Astrocyte (in vitro differentiated cells and primary cell): ENCODE results near the gene CDH13. TPM values are rescaled to one million over a fixed set of nuclear protein-coding genes. Genes with fewer than 3 reads are reported as not detected.

Experiments used
- DNase-seq: peaks from one replicate; pipeline ENCODE4 v3.0.0-alpha.2; 2010; ENCODE audit warnings: low read depth
- FAIRE-seq: peaks from 2 replicates; lab custom pipeline; 2011; peaks lifted over from hg19 to GRCh38; lab: Jason Lieb, UNC
- H2AFZ ChIP-seq: 2 replicates; pipeline ENCODE4 v1.6.0; 2012; ENCODE audit warnings: low read depth, low read length, inconsistent platforms
- H3K27ac ChIP-seq: 2 replicates; pipeline ENCODE4 v1.5.1; 2011; ENCODE audit warnings: low read depth, low read length, inconsistent platforms
- H3K27me3 ChIP-seq: 2 replicates; pipeline ENCODE4 v1.6.0; 2011; ENCODE audit warnings: low read length, inconsistent platforms; ENCODE audit not compliant: insufficient read depth
- H3K36me3 ChIP-seq: 2 replicates; pipeline ENCODE4 v1.5.1; 2011; ENCODE audit warnings: low read length, inconsistent platforms; ENCODE audit not compliant: insufficient read depth
- H3K4me1 ChIP-seq: 2 replicates; pipeline ENCODE4 v1.5.1; 2011; ENCODE audit warnings: low read length, inconsistent platforms; ENCODE audit not compliant: insufficient read depth
- H3K4me2 ChIP-seq: 2 replicates; pipeline ENCODE4 v1.6.0; 2012; ENCODE audit warnings: low read length, inconsistent platforms
- H3K4me3 ChIP-seq: 2 replicates; pipeline ENCODE4 v1.5.1; 2011; ENCODE audit warnings: low read depth, mild to moderate bottlenecking, low read length, inconsistent platforms; ENCODE audit not compliant: insufficient read depth
- H3K79me2 ChIP-seq: 2 replicates; pipeline ENCODE4 v1.6.0; 2012; ENCODE audit warnings: mild to moderate bottlenecking, low read length, inconsistent platforms; ENCODE audit not compliant: insufficient read depth
- H3K9ac ChIP-seq: 2 replicates; pipeline ENCODE4 v1.6.0; 2012; ENCODE audit warnings: mild to moderate bottlenecking, low read length, inconsistent platforms
- H3K9me3 ChIP-seq: 2 replicates; pipeline ENCODE4 v1.5.1; 2012; ENCODE audit warnings: low read depth, mild to moderate bottlenecking, low read length, inconsistent platforms; ENCODE audit not compliant: insufficient read depth
- H4K20me1 ChIP-seq: 2 replicates; pipeline ENCODE4 v1.6.0; 2012; ENCODE audit warnings: low read length, inconsistent platforms; ENCODE audit not compliant: insufficient read depth
- H3K27ac Mint-ChIP-seq: one replicate; pipeline ENCODE4 v1.8.0; 2021; ENCODE audit warnings: mild to moderate bottlenecking, mixed read lengths; ENCODE audit not compliant: unreplicated experiment
- H3K27me3 Mint-ChIP-seq: one replicate; pipeline ENCODE4 v1.8.0; 2021; ENCODE audit warnings: low read depth, mixed read lengths; ENCODE audit not compliant: unreplicated experiment
- H3K36me3 Mint-ChIP-seq: one replicate; pipeline ENCODE4 v1.8.0; 2021; ENCODE audit warnings: low read depth, mixed read lengths; ENCODE audit not compliant: unreplicated experiment
- H3K4me1 Mint-ChIP-seq: one replicate; pipeline ENCODE4 v1.8.0; 2021; ENCODE audit warnings: low read depth, mixed read lengths; ENCODE audit not compliant: unreplicated experiment
- H3K4me3 Mint-ChIP-seq: one replicate; pipeline ENCODE4 v1.8.0; 2021; ENCODE audit warnings: mild to moderate bottlenecking, moderate library complexity, mixed read lengths; ENCODE audit not compliant: unreplicated experiment
- H3K9me3 Mint-ChIP-seq: one replicate; pipeline ENCODE4 v1.8.0; 2021; ENCODE audit warnings: mild to moderate bottlenecking, mixed read lengths; ENCODE audit not compliant: unreplicated experiment
- EZH2 ChIP-seq: IDR thresholded peaks from 2 replicates; pipeline ENCODE4 v1.6.1; 2012; ENCODE audit warnings: mild to moderate bottlenecking, low read length, inconsistent platforms; ENCODE audit not compliant: insufficient read depth
- total RNA-seq: library from RNA; stranded (reverse); gene quantifications from 2 replicates; pipeline ENCODE4 v1.2.1, GENCODE V29; 2021
- TF ChIP-seq, protein P1 (sequence below): IDR thresholded peaks from 2 replicates; pipeline ENCODE4 v1.5.1; 2011; ENCODE audit warnings: low read depth, mild to moderate bottlenecking, inconsistent platforms, low read length, moderate library complexity; ENCODE audit not compliant: insufficient read depth

Gene CDH13
- total RNA-seq, 1 donor from 2014 or later: 41.7 TPM

DNA sequence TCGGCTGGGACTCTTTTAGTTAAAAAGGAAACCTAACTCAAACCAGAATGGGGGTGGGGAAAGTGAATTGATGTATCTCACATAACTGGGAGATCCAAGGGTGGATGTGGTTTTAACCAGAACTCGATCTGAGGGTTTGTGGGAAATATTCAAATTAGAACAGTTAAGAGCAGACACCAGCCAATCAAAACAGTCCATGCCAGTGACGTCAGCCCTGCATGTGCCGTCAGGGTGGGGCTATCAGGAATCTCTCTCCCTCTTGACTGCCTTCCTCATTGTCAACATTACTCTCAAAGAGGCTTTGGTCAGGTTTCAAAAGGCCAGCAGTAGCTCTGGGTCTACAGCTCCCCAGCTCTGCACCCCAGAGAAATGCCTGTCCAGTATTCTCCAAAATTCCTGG lies 1086.8 kb downstream of the CDH13 start:
- Histone ChIP-seq H3K4me2 (no peak overlapping the region), H3K4me3 (no peak overlapping the region), H3K9ac (no peak overlapping the region), H4K20me1 (no peaks in the 10 kb centered on the region), H3K27me3 (no peaks in the 10 kb centered on the region), H3K4me1 (peaks cover 14% of the 10 kb centered on the region), H3K27ac (no peak overlapping the region), H3K36me3 (no peaks in the 10 kb centered on the region), H3K9me3 (no peaks in the 10 kb centered on the region), H3K79me2 (no peaks in the 10 kb centered on the region), H2AFZ (no peak overlapping the region)
- Mint-ChIP-seq H3K27ac (peak overlapping the region; percentile 62), H3K4me1 (peaks cover 27% of the 10 kb centered on the region), H3K4me3 (no peak overlapping the region), H3K27me3 (peaks cover 10% of the 10 kb centered on the region), H3K36me3 (peaks cover 2% of the 10 kb centered on the region), H3K9me3 (peaks cover 3% of the 10 kb centered on the region)
- DNase-seq (no peak), FAIRE-seq (no peak)
- TF ChIP-seq, protein P1, sequence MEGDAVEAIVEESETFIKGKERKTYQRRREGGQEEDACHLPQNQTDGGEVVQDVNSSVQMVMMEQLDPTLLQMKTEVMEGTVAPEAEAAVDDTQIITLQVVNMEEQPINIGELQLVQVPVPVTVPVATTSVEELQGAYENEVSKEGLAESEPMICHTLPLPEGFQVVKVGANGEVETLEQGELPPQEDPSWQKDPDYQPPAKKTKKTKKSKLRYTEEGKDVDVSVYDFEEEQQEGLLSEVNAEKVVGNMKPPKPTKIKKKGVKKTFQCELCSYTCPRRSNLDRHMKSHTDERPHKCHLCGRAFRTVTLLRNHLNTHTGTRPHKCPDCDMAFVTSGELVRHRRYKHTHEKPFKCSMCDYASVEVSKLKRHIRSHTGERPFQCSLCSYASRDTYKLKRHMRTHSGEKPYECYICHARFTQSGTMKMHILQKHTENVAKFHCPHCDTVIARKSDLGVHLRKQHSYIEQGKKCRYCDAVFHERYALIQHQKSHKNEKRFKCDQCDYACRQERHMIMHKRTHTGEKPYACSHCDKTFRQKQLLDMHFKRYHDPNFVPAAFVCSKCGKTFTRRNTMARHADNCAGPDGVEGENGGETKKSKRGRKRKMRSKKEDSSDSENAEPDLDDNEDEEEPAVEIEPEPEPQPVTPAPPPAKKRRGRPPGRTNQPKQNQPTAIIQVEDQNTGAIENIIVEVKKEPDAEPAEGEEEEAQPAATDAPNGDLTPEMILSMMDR: no peak
- TF ChIP-seq EZH2: no peak

DNA sequence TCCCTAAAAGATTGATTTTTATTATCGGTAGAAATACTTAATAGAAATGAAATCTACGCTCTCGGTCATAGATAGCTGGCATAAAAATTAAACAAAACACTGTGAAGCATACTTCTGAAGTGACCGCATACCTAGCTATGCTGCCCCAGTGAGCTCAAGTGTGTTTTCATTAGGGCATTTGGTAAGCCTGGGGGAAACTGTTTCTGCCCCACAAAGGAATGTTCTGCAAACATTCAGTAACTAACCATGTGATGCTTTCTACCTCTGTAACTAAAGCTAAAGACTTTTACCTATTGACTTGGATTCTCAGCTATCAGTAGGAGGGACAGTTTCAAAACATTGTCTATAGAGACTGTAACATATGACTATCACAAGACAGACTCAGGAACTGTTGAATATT lies 1087.5 kb downstream of the CDH13 start:
- Mint-ChIP-seq H3K4me1 (peaks cover 28% of the 10 kb centered on the region), H3K27me3 (peaks cover 10% of the 10 kb centered on the region), H3K36me3 (peaks cover 2% of the 10 kb centered on the region), H3K9me3 (peaks cover 3% of the 10 kb centered on the region), H3K27ac (peak overlapping the region; percentile 62), H3K4me3 (no peak overlapping the region)
- Histone ChIP-seq H3K9ac (no peak overlapping the region), H3K27ac (no peak overlapping the region), H3K4me1 (peaks cover 15% of the 10 kb centered on the region), H3K4me2 (no peak overlapping the region), H3K36me3 (no peaks in the 10 kb centered on the region), H3K9me3 (no peaks in the 10 kb centered on the region), H3K27me3 (no peaks in the 10 kb centered on the region), H3K79me2 (no peaks in the 10 kb centered on the region), H3K4me3 (no peak overlapping the region), H2AFZ (no peak overlapping the region), H4K20me1 (no peaks in the 10 kb centered on the region)
- FAIRE-seq (no peak), DNase-seq (peak; percentile 51)
- TF ChIP-seq EZH2: no peak
- TF ChIP-seq, protein P1: no peak

DNA sequence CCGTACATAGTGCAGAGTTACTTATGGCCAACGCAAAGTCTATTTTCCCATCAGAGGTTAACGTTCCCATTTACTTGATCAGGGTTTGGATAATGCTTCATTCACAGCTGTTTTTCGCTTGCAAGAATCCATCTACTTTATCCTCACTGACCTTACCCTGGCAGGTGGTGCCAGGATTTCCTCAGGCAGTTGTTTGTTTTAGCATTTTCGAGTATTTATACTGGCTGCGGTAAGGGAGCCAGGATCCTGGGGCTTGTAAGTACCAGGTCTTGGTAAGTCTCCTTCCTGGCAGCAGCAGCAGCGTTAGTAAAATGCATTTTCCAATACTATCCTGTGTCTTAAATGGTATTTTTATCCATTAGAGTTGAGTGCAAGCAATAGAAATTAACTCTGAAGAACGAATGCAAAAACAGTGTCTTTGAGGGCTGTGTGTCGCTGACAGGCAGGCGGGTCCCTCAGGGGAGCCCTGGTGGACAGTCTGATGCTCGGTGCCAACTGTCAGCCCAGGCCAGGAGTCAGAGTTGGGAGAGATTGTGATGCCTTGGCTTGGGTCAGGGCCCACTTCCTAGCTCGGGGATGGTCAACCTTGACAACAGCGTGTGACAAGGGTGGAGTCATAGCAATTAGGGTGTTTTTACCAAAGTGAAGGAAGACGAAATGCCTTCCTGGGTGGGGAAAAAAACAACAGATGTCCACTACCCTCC lies 1088.6 kb downstream of the CDH13 start:
- Histone ChIP-seq H3K9me3 (no peaks in the 10 kb centered on the region), H3K9ac (no peak overlapping the region), H3K4me3 (no peak overlapping the region), H4K20me1 (no peaks in the 10 kb centered on the region), H3K27me3 (no peaks in the 10 kb centered on the region), H3K4me2 (no peak overlapping the region), H2AFZ (no peak overlapping the region), H3K79me2 (no peaks in the 10 kb centered on the region), H3K27ac (no peak overlapping the region), H3K36me3 (no peaks in the 10 kb centered on the region), H3K4me1 (peaks cover 15% of the 10 kb centered on the region)
- DNase-seq (no peak), FAIRE-seq (no peak)
- TF ChIP-seq, protein P1: no peak
- TF ChIP-seq EZH2: no peak
- Mint-ChIP-seq H3K36me3 (peaks cover 2% of the 10 kb centered on the region), H3K4me1 (peaks cover 28% of the 10 kb centered on the region), H3K4me3 (no peak overlapping the region), H3K9me3 (peaks cover 3% of the 10 kb centered on the region), H3K27ac (peak overlapping the region; percentile 35), H3K27me3 (peaks cover 8% of the 10 kb centered on the region)
